GM19452 (cell line): ENCODE measurements around the gene A4GALT.
"Not testable (repeated sequence)": the region's sequence is repeated elsewhere in the genome, so short reads cannot be mapped to it uniquely, and the experiment has no call there.

Experiments
- ATAC-seq: cut with Tn5 transposase; IDR thresholded peaks from one replicate; pipeline ENCODE4 v1.9.1; 2021; ENCODE audit not compliant: unreplicated experiment

The A4GALT gene, protein sequence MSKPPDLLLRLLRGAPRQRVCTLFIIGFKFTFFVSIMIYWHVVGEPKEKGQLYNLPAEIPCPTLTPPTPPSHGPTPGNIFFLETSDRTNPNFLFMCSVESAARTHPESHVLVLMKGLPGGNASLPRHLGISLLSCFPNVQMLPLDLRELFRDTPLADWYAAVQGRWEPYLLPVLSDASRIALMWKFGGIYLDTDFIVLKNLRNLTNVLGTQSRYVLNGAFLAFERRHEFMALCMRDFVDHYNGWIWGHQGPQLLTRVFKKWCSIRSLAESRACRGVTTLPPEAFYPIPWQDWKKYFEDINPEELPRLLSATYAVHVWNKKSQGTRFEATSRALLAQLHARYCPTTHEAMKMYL

GRCh38 chr22:42720263-42721044, at the start of gene A4GALT:
TSS of gene A4GALT (minus strand) at chr22:42720870. CDS start at chr22:42693951, 26,919 bp downstream.
- ATAC-seq, result no peak

GRCh38 chr22:42770448-42770726, 49.7 kb upstream of the A4GALT start:
- ATAC-seq, result no peak

DNA sequence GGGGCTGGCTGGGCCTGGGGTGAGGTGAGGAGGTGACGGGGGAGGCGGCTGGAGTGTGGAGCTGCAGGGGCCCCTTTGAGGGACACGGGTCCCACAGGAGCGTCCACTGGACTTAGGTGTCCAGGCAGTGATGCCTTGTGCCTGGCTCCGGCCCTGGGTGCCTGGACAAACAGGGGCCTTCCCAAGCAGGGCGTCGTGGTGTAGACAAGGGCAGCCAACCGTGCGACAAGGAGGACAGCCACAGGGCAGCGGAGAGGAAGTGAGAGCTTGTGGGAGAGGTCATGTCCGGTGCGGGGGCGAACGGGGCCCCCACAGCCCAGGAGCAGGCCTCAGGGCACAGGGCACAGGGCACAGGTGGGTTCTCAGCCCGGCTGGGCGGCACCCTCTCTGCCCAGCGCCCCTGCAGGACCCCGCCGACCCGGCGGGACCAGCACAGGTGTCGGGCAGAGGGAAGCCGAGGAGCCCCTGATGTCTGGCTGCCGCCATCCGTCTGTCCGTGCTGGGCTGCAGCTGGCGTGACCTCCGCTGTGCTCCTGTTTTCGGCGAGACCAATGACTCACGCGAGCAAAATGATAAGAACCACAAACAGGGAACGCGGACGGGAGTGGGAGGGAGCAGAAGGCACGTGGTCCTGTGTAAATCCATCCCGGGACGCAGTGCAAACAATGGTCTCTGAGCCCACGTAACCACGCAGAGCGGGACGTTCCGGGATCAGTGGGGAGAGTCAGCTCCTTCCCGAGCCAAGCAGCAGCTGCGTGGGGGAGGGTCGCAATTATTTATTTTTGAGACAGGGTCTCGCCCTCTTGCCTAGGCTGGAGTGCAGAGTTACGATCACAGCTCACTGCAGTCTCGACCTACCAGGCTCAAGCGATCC, 49.1 kb upstream of the A4GALT start:
- peak; percentile 78 for ATAC-seq

DNA sequence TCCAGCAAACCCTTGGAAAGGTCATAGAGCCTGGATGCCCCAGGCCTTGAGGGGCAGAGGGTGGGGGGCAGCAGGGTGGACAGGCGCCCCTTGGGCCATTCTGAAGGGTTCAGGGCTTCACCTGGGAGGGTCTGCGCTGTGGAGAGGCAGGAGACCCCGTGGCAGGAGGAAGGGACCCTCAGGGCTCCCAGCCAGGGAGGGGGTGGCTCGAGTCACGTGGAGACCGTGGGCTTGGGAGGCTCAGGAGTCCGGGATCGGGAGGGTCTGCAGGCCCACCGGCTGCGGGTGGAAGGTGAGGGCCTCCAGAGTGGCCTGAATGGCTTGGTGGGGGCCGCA, 48.5 kb upstream of the A4GALT start:
- no peak for ATAC-seq

DNA sequence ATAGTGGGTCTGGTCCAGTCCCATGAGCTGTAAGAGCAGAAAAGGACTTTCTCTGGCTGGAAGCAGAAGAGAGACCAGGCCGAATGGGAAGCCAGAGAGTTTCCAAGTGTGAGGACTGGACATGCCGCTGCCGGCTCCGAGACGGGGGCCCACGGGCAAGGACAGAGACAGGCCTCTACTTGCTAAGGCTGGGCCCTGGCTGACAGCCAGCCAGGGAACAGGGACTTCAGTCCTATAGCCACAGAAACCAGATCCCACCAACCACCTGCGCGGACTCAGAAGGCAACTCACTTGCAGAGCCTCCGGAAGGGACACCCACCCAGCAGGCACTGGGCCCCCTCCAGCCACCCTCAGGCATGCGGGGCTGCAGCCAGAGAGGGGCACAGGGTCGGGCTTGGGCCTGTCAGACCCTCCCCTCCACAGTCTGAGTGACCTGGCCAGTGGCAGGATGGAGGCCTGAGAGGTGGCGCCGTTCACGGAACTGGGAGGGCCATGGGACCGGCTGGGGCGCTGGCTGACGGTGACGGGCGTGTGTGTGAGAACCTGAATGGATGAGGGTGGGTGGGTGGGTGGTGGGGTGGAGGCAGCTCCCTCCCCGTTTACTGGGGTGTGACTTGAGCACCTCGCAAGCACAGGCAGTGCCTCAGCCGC, 47.8 kb upstream of the A4GALT start:
- no peak for ATAC-seq

- no peak for ATAC-seq
Measured at GRCh38 chr22:42766860-42767259, 46.2 kb upstream of the A4GALT start.

DNA sequence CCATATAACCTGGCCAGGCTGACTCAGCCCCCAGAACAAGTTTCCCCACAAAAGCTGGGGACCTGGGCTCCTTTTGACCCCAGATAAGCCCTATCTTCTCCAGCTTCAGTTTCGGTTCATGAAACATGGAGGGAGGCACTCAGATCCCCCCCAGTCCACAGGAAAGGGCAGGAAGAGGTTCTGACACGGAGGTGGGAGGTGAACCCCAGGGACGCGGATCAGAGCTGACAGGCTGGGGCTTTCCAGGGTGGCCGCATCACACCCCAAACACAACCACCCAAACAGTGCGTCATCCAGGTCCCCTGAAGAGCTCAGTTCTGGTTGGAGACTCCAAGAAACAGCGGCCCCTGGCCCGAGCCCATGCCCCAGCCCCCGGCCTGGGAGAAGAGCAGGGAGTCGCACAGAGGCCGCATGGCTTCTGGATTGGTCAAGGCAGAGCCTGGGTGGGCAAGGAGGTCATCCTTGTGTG, 44.3 kb upstream of the A4GALT start:
- ATAC-seq, result no peak

DNA sequence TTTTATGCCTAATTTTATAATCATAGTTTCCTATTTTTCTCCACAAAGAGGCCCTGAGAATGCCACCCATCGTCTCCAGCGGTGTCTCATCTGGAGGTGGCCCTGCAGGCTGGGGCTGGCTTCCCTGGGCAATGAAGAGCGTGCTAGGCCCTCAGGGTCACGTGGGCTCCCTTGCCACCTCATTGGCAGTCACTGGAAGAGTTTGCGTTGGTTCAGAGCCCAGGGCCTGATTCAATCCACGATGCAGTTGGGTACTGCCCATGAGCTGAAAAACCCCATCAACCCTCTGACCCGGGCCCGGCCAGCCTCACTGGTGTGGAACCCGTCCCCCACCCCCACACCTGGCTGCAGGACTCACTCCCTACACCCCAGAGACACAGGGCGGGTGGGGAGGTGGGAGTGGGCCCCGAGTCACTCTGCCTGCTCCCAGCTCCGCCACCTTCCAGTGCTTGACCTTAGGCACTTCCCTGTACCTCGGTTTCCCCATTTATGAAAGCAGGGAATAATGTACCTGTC, 43.4 kb upstream of the A4GALT start:
- ATAC-seq, result no peak

- ATAC-seq, result no peak
Measured at GRCh38 chr22:42760806-42761565, 40.3 kb upstream of the A4GALT start.

GRCh38 chr22:42758931-42759629, 38.4 kb upstream of the A4GALT start:
- no peak for ATAC-seq

GRCh38 chr22:42755553-42755952, 34.9 kb upstream of the A4GALT start:
- not testable (repeated sequence) for ATAC-seq

DNA sequence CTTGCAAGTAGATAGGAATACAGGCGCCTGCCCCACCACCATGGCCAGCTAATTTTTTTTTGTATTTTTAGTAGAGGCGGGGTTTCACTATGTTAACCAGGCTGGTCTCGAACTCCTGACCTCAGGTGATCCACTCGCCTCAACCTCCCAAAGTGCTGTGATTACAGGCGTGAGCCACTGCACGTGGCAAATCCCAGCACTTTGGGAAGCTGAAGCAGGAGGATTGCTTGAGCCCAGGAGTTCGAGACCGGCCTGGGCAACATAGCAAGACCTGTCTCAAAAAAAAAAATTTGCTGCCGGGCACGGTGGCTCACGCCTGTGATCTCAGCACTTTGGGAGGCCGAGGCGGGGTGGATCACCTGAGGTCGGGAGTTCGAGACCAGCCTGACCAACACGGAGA, 34.5 kb upstream of the A4GALT start:
- ATAC-seq, result not testable (repeated sequence)

DNA sequence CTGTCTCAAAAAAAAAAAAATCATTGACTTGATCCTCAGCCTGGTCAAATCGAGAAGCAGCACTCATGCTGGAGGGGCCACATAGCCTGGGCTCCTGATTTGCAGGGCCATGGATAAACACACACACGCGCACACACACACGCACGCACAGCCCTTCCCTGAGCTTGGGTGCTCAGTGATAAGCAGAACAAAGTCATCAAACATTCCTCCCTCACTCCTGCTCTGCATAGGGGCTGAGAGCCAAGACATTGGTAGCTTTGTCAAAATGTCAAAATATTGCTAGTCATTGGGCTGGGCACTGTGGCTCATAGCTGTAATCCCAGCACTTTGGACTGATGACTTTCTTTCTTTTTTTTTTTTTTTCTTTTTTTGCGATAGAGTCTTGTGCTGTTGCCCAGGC, 34.0 kb upstream of the A4GALT start:
- ATAC-seq, result no peak

DNA sequence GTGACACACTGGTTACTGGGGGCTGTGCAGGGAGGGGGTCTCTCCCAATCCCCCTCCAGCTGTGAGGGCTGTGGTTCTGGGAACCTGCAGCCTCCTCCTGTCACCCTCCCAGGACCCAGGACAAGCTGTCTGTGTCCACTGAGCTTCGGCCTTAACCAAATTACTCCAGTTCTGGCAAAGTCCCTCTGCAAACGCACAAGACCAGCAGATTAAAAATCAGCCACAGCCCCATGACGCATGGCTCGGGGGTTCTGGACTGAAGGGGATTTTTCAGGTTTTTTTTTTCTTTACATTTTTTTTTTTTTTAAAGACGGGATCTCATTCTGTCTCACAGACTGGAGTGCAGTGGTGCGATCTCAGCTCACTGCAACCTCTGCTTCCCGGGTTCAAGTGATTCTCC, 32.2 kb upstream of the A4GALT start:
- no peak for ATAC-seq

DNA sequence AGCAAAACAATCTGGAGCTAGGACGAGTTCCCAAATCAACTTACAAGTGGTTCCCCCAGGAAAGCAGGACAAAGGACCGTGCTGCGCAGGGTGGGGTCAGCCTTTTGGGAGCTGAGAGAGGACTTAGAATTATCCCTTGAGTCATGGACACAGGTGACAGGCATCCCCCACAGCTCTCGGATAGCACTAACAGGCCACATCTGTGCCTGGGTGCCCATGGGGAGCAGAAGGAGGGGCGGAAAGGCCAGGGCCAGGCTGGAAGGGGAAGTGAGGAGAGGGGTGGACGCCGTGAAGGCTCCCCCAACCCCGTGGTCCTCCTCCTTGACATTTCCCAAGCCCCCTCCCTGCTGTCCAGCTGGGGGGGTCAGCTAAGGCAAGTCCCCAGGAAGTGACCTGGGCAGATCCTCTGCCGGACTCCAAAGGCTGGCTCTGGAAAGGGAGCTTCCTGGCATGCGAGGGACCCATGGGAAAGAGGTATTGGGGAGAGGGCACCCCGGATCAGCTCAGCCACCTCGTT, 31.6 kb upstream of the A4GALT start:
- ATAC-seq, result no peak

DNA sequence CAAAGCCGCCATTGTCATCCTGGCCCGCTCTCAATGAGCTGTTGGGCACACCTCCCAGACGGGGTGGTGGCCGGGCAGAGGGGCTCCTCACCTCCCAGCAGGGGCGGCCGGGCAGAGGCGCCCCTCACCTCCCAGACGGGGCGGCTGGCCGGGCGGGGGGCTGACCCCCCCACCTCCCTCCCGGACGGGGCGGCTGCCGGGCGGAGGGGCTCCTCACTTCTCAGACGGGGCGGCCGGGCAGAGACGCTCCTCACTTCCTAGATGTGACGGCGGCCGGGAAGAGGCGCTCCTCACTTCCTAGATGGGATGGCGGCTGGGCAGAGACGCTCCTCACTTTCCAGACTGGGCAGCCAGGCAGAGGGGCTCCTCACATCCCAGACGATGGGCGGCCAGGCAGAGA, 29.8 kb upstream of the A4GALT start:
- ATAC-seq, result not testable (repeated sequence)

- no peak for ATAC-seq
Measured at GRCh38 chr22:42747701-42748513, 27.2 kb upstream of the A4GALT start.

DNA sequence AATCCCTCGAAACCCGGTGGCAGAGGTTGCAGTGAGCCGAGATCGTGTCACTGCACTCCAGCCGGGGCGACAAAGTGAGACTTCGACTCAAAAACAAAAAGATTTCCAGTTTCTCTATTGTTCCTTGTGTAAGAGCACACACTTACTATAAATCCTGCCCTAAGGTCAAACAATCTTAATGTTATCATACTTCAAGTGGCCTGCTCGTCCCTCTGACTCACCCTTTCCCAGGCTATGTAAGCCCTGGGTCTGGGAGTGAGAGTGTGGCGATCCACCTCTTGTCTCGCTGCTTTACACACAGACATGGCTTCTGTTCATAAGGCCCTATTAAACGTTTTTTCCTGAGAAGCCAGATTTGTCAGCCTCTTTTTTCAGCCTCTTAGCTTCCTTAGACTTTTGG, 24.4 kb upstream of the A4GALT start:
- ATAC-seq, result no peak
